Muscle layer of duodenum (tissue), 2 donors: Measurements from ENCODE around the gene GLYR1.

ENCODE experiments used
- H3K27ac ChIP-seq: one replicate; pipeline ENCODE4 v1.7.0; 2013; ENCODE audit warnings: mild to moderate bottlenecking, low read length
- H3K27me3 ChIP-seq: one replicate; pipeline ENCODE4 v1.7.0; 2013; ENCODE audit warnings: low read depth, mild to moderate bottlenecking, control low read depth, low read length
- H3K36me3 ChIP-seq, 2 donors: one replicate each; pipeline ENCODE4 v1.7.0; 2013; ENCODE audit warnings: low read length in 2 of 2, control low read depth in 1 of 2, mild to moderate bottlenecking in 1 of 2; ENCODE audit not compliant: insufficient read depth in 2 of 2, control insufficient read depth in 1 of 2
- H3K4me1 ChIP-seq, 2 donors: one replicate each; pipeline ENCODE4 v1.7.0; 2013; ENCODE audit warnings: low read length in 2 of 2, mild to moderate bottlenecking in 2 of 2, control low read depth in 1 of 2, moderate library complexity in 1 of 2; ENCODE audit not compliant: insufficient read depth in 2 of 2, control insufficient read depth in 1 of 2
- H3K4me3 ChIP-seq, 2 donors: one replicate each; pipeline ENCODE4 v1.7.0; 2013; ENCODE audit warnings: low read length in 2 of 2, low read depth in 1 of 2, mild to moderate bottlenecking in 1 of 2
- H3K9me3 ChIP-seq, 2 donors: one replicate each; pipeline ENCODE4 v1.7.0; 2013; ENCODE audit warnings: low read length in 2 of 2, control low read depth in 1 of 2, mild to moderate bottlenecking in 1 of 2; ENCODE audit not compliant: control insufficient read depth in 1 of 2
- donor health status: healthy.

The GLYR1 gene

GRCh38 chr16:4876646-4877379, 29.7 kb upstream of the GLYR1 start:
- no peaks in the 10 kb centered on the region for H3K9me3 ChIP-seq
- peaks cover 0 to 3% of the 10 kb centered on the region in 2 donors for H3K4me1 ChIP-seq
- no peak overlapping the region for H3K27ac ChIP-seq
- no peak overlapping the region for H3K4me3 ChIP-seq
- peaks cover 72 to 92% of the 10 kb centered on the region in 2 donors for H3K36me3 ChIP-seq
- H3K27me3 ChIP-seq = no peaks in the 10 kb centered on the region

GRCh38 chr16:4874666-4875065, 27.6 kb upstream of the GLYR1 start:
- Histone ChIP-seq H3K9me3 (no peaks in the 10 kb centered on the region), H3K36me3 (peaks cover 67 to 92% of the 10 kb centered on the region in 2 donors), H3K27ac (no peak overlapping the region), H3K4me1 (no peaks in the 10 kb centered on the region), H3K4me3 (no peak overlapping the region), H3K27me3 (no peaks in the 10 kb centered on the region)

- Histone ChIP-seq H3K4me3 (no peak overlapping the region), H3K36me3 (peaks cover 66 to 90% of the 10 kb centered on the region in 2 donors), H3K27ac (no peak overlapping the region), H3K4me1 (no peaks in the 10 kb centered on the region), H3K9me3 (no peaks in the 10 kb centered on the region), H3K27me3 (no peaks in the 10 kb centered on the region)
These were observed 26.0 kb upstream of the GLYR1 start for GRCh38 chr16:4873091-4873490.

GRCh38 chr16:4871071-4871470, 24.0 kb upstream of the GLYR1 start:
- Histone ChIP-seq H3K9me3 (no peaks in the 10 kb centered on the region), H3K36me3 (peaks cover 49 to 72% of the 10 kb centered on the region in 2 donors), H3K27ac (no peak overlapping the region)

DNA sequence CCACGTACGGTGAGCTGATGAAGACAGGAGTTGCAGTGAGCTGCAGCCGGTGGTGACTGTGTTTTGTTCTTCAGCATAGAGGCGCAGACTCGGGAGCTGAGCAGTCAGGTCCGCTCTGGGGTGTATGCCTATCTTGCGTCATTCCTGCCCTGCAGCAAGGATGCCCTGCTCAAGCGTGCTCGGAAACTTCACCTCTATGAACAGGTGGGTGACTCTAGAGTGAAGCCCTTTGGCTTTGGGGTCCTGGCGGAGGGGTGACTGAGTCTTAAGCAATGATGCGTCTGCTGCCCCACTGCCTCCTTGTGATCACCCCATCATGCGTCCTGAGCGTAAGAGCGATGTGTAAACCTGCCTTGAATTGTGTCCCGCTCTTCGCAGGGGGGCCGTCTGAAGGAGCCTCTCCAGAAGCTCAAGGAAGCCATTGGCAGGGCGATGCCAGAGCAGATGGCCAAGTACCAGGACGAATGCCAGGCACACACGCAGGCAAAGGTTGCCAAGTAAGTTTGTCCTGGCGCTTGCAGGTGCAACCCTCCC, 23.1 kb upstream of the GLYR1 start:
- Histone ChIP-seq H3K9me3 (no peaks in the 10 kb centered on the region), H3K27ac (no peak overlapping the region), H3K4me3 (no peak overlapping the region), H3K27me3 (no peaks in the 10 kb centered on the region), H3K36me3 (peaks cover 49 to 67% of the 10 kb centered on the region in 2 donors), H3K4me1 (no peaks in the 10 kb centered on the region)

More at GRCh38 chr16:4871071-4871470, 24.0 kb upstream of the GLYR1 start:
- H3K4me3 ChIP-seq = no peak overlapping the region
- no peaks in the 10 kb centered on the region for H3K4me1 ChIP-seq
- H3K27me3 ChIP-seq = no peaks in the 10 kb centered on the region

DNA sequence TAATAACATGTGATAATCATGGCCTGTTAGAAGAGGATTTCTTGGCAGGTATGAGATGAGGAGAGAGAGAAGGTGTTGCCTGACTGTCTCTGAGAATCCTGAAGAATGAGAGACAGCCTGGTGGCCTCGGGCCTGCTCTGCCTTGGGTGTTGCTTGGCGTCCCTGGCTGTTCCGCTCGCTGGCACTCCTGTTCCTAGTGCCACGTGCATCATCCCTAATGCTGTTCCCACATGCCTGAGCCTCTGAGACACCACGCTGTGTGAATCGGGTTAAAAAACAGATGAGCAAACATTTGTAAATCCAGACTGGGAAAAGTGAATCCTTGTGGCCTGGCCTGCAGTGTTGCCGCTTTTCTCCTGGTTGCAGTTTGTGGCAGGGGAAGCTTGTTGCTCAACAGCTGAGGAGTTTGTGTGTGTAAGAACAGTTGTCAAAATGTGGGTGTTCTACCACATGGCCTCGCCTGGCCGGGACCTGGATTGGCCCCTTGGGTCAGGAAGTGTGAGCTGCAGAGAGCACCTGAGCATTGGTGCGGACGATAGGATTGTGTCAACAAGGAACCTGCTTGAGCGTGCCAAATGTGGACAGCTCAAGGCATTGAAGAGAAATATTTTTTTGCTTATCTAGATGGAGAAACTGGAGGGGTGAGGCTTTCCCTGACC, 22.2 kb upstream of the GLYR1 start:
- H3K9me3 ChIP-seq = no peaks in the 10 kb centered on the region
- H3K4me1 ChIP-seq = no peaks in the 10 kb centered on the region
- no peak overlapping the region for H3K27ac ChIP-seq
- no peaks in the 10 kb centered on the region for H3K27me3 ChIP-seq
- H3K36me3 ChIP-seq = peaks cover 46 to 57% of the 10 kb centered on the region in 2 donors
- H3K4me3 ChIP-seq = no peak overlapping the region

- Histone ChIP-seq H3K4me1 (no peaks in the 10 kb centered on the region), H3K4me3 (no peak overlapping the region), H3K27ac (no peak overlapping the region), H3K27me3 (no peaks in the 10 kb centered on the region), H3K36me3 (peaks cover 41 to 50% of the 10 kb centered on the region in 2 donors), H3K9me3 (no peaks in the 10 kb centered on the region)
These were observed 21.4 kb upstream of the GLYR1 start for GRCh38 chr16:4868535-4868934.

GRCh38 chr16:4868026-4868425, 20.9 kb upstream of the GLYR1 start:
- no peaks in the 10 kb centered on the region for H3K27me3 ChIP-seq
- peaks cover 36 to 48% of the 10 kb centered on the region in 2 donors for H3K36me3 ChIP-seq
- no peaks in the 10 kb centered on the region for H3K9me3 ChIP-seq
- no peak overlapping the region for H3K4me3 ChIP-seq
- no peaks in the 10 kb centered on the region for H3K4me1 ChIP-seq
- no peak overlapping the region for H3K27ac ChIP-seq

GRCh38 chr16:4866586-4866985, 19.5 kb upstream of the GLYR1 start:
- Histone ChIP-seq H3K4me3 (no peak overlapping the region), H3K36me3 (peaks cover 37 to 47% of the 10 kb centered on the region in 2 donors), H3K27ac (no peak overlapping the region), H3K27me3 (no peaks in the 10 kb centered on the region), H3K4me1 (no peaks in the 10 kb centered on the region), H3K9me3 (no peaks in the 10 kb centered on the region)

DNA sequence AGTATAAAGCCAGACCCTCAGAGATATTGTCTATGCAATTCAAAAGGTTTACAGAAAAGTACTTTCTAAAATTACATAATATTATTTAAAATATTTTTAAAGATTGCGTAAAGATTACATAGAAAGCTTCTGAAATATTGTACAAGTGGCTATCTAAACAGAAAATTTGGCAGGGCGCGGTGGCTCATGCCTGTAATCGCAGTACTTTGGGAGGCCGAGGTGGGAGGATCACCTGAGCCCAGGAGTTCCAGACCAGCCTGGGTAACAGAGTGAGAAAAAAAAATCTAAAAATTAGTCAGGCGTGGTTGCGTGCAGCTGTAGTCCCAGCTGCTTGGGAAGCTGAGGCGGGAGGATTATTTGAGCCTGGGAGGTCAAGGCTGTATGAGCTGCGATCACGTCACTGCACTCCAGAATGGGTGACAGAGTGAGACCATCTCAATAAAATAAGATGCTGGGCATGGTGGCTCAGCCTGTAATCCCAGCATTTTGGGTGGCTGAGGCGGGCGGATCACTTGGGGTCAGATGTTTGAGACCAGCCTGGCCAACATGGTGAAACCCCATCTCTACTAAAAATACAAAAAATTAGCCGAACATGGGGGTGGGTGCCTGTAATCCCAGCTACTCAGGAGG, 18.3 kb upstream of the GLYR1 start:
- no peaks in the 10 kb centered on the region for H3K9me3 ChIP-seq
- H3K4me3 ChIP-seq = no peak overlapping the region
- H3K27ac ChIP-seq = no peak overlapping the region
- H3K4me1 ChIP-seq = no peaks in the 10 kb centered on the region
- peaks cover 38 to 44% of the 10 kb centered on the region in 2 donors for H3K36me3 ChIP-seq
- no peaks in the 10 kb centered on the region for H3K27me3 ChIP-seq

DNA sequence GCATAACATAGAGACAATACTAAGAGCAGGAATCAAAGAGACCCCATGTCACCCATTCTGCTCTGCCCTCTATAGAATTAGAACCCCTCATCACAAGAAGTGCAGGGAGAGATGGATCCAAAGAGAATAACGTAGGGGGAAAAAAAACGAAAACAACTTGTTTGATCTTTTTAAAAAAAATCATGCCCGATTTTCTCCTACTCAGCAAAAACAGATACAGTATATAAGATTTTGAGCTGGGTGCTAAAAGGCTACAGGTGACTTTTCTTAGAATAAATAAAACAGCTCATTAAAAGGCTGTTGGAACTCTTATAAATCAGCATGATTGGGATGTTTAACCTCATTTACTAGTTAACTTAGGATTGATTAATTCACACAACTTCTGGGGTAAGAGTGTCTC, 17.6 kb upstream of the GLYR1 start:
- Histone ChIP-seq H3K27ac (no peak overlapping the region), H3K9me3 (no peaks in the 10 kb centered on the region), H3K36me3 (peaks cover 38 to 44% of the 10 kb centered on the region in 2 donors), H3K4me3 (no peak overlapping the region), H3K27me3 (no peaks in the 10 kb centered on the region), H3K4me1 (no peaks in the 10 kb centered on the region)
